Measurements from ENCODE around the gene PCNX3.
"Not testable (repeated sequence)": the region's sequence is repeated elsewhere in the genome, so short reads cannot be mapped to it uniquely, and the experiment has no call there.

PCNX3 gene

GRCh38 chr11:65657426-65657825, 41.9 kb downstream of the PCNX3 start:
- peak; percentile 52 for DNase-seq

- peak; percentile 53 for DNase-seq
Observed at GRCh38 chr11:65658174-65659021, 42.8 kb downstream of the PCNX3 start.

DNA sequence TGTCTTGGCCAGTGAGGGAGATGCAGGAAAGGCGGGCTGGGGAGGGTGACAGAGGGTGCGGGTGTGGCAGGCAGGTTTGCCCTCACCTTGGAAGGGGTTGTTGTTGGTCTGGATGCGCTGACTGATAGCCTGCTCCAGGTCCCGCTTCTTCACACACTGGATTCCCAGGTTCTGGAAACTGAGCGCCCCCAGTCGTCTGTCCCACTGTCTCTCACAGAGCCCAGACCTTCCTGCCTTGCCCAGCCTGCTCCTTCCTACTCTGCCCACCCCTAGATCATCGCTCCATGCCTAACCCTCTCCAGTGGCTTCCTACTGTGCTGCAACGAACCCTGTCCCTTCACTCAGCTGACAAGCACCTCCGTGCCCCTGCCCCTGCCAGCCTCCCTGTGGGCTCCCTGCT, 44.5 kb downstream of the PCNX3 start:
- peak; percentile 46 for DNase-seq

DNA sequence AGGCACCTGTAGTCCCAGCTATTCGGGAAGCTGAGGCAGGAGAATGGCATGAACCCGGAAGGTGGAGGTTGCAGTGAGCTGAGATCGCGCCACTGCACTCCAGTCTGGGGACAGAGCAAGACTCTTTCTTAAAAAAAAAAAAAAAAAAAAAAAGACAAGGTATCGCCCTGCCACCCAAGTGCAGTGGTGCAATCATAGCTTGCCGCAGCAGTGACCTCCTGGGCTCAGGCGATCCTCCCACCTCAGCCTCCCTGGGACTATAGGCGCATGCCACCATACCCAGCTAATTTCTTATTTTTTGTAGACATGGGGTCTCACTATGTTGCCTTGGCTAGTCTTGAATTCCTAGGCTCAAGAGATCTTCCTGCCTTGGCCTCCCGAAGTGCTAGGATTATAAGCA, 45.3 kb downstream of the PCNX3 start:
- DNase-seq: not testable (repeated sequence)

GRCh38 chr11:65661599-65662246, 46.1 kb downstream of the PCNX3 start:
- DNase-seq: peak; percentile 56

- no peak for DNase-seq
Observed at GRCh38 chr11:65662247-65662798, 46.7 kb downstream of the PCNX3 start.

GRCh38 chr11:65662799-65663638, 47.4 kb downstream of the PCNX3 start, which contains the start of gene RELA:
TSS of gene RELA (minus strand) at chr11:65662916. CDS start at chr11:65662832, 84 bp downstream.
- DNase-seq: peak; percentile 93

DNA sequence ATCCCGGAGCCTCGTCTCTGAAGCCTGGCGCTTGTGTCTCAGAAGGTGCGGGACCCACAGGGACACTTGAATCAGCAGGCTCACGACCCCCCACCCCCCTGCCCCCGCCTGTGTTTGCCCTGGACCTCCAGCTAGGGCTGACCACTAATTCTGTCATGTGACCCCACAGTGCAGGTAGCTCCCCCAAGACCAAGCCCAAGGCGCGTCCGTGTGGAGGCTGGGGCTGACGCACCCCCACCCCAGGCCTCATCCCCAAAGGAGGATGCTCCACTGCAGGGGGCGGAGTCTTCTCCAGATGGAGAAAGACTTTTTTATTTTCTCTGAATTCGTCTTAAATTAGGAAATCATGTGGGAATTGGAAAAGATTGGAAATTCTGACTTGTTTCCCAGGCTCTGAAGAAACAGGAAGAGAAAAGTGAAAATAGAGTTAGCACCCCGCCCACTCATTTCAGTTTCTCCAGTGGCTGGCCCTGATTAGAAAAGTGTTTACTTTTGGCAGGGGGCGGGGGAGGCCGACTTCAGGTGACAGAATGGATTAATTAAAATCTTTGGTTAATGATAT, 48.1 kb downstream of the PCNX3 start:
- peak; percentile 68 for DNase-seq

DNA sequence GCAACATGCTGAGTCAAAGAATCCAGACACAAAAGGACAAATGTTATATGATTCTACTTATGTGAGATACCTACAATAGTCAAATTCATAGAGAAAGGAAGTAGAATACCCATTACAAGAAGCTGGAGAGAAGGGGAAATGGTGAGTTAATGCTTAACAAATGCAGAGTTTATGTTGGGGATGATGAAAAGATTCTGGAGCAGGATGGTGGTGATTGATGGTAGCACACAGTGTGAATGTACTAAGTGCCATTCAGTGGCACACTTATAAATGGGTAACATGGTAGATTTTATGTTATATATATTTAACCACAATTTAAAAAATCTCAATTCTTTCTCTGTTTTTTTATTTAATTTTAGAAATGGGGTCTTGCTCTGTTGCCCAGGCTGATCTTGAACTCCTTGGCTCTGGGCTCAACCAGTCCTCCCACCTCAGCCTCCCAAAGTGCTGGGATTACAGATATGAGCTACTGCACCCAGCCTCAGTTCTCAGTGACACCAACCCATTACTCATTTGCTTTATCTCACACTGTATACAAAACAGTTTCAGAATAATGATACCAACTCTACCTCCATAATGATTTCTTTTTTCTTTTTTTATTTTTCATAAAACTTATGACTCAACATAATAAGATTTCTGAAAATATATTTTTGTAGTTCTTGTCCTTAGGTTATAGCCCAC, 56.7 kb downstream of the PCNX3 start:
- no peak for DNase-seq

GRCh38 chr11:65672982-65673381, 57.4 kb downstream of the PCNX3 start:
- DNase-seq: no peak

DNA sequence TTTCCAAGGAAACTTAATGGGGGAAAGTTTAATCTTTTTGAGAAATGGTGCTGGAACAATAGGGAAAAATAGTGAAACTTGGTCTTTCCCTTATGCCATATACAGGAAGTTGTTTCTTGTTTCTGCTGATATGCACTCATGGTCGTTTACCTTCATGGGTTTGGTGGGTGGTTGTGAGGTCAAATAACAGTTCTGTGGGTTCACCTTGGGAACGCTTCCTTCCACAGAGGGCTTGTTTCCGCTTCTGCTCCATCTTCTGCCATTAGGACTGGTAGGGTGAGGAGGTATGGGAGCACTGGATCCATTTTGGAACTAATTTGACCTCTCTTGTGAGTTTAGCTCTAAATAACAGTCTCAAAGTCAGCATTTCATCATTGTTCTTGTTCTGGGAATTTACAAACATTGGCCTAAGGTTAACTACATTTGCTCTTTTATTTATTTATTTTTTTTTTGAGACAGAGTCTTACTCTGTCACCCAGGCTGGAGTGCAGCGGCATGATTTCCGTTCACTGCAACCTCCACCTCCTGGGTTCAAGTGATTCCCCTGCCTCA, 64.7 kb downstream of the PCNX3 start:
- no peak for DNase-seq

DNA sequence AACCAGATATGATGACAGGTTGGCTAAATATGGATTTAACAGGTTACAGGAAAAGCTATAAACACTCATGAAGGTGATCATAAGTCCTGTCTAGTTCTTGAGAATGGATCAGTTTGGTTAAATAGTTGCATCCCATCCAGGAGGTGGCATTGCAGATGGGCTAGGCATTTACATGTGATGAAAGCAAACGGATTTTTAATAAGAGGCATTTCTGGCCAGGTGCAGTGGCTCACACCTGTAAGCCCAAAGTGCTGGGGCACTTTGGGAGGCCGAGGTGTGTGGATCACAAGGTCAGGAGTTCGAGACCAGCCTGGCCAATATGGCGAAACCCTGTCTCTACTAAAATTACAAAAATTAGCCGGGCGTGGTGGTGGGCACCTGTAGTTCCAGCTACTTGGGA, 67.9 kb downstream of the PCNX3 start:
- DNase-seq: not testable (repeated sequence)

DNA sequence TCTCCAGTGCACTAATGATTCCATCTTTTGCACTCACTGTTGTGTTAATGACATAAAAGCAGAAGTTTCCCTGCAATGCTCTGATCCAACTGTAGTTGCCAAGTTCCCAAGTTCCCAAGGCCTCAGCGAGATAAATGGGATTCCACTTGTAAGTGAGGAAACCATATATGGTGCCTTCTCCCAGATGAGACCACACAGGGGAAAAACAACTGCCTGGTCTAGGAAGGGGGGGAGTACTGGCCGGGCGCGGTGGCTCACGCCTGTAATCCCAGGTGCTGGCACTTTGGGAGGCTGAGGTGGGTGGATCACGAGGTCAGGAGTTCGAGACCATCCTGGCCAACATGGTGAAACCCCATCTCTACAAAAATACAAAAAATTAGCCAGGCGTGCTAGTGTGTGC, 70.4 kb downstream of the PCNX3 start:
- no peak for DNase-seq

All from activated CD8-positive, alpha-beta memory T cell treated with anti-CD3 and anti-CD28 coated beads for 24 hours (primary cell).